ENCODE measurements around the gene CUL5. TPM values are rescaled to one million over a fixed set of nuclear protein-coding genes. Genes with fewer than 3 reads are reported as not detected.

Gene CUL5
- total RNA-seq: 27.7 and 36.4 TPM in 2 replicates

DNA sequence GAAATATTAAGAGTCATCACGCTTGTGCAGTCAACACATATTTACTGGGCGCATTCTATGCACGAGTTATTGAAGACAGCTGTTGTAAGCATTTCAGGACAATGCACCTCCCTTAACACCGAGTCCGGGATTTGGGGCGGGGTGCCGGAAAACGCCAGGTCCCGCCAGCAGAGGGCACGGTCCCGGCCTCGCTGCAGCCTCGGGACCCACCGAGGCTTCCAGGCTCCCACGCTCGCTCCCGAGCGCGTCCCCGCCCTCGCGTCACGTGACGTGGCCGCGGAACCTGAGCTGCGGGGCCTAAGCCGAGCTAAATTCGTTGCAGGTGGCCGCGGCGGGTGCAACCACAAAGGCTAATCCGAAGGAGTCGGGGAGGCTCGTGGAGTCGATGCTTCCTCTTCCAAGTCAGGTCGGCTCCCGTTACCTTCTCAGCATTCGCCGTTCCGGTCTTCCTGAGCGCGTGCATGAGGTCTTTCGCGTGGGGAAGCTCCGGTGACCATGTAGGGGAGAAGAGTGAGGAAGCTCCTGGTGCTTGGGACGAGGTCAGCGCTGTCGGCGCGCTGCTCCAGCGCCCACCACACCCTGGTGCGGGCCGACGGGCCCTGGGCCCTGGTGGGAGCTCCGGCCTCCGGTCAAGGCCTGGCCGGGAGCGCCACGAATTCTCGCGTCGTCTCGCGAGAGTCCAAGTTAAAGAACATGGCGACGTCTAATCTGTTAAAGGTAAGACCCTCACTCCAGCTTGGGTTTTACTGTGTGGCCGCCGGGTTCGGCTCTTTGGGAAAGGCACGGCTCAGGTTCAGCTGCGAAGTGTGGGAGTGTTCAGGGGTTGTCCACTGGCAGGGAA, at the start of gene CUL5:
CUL5 (plus strand) TSS at position 243 of the 841 bp plus-strand sequence; CDS start at position 694, 451 bp downstream.

DNA sequence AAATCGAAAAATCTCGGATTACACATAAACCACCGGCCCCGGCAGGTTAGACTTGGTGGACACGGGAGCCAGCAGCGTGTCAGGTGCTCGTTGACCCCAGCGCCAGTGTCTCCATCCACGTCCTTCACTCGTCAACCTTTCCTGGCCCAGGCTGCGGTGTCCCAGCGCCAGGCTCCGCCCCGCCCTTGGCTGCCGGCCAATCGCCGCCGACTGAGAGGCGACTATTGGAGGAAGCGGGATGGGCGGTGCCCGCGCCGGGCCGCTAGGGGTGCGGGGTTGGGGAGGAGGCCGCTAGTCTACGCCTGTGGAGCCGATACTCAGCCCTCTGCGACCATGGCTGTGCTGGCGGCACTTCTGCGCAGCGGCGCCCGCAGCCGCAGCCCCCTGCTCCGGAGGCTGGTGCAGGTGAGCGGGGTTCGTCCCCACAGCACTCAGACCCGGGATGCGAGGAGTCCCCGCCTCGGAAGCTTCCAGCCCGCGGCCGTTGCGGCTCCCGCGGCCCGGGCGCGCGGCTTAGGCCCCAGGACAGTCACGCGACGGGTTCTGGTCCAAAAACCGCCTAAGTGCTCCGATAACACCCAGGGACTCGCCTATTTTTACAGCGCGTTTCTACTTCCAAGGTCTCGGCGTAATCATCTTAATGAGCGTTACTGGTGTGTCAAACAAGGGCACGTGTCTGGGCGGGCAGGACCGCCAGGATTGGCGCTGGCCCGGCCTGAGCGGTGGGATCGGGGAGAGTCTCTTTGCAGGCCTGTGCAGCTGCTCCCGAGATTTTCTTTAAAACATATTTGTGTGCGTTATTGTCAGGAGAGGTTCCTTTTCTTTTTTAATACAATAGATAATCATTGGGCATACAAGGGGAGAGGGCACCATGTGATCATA, 112.8 kb downstream of the CUL5 start, which contains the start of gene ACAT1:
ACAT1 (plus strand) TSS at position 294 of the 882 bp plus-strand sequence; CDS start at position 334, 40 bp downstream.

Other genes starting within 250 kb of the CUL5 start
- 58.8 and 67.2 TPM in 2 replicates for gene SLC35F2, start 150.1 kb upstream of the CUL5 start, total RNA-seq
- not detected in 2 replicates for gene RAB39A, start 80.5 kb upstream of the CUL5 start, total RNA-seq
- 45.4 and 48.7 TPM in 2 replicates for gene ACAT1, start 112.7 kb downstream of the CUL5 start, total RNA-seq
- gene NPAT, start 213.7 kb downstream of the CUL5 start, total RNA-seq: 8.2 and 9.6 TPM in 2 replicates
- 37.1 and 37.3 TPM in 2 replicates for gene ATM, start 214.2 kb downstream of the CUL5 start, total RNA-seq